ENCODE measurements around the gene MAGI3. TPM values are rescaled to one million over a fixed set of nuclear protein-coding genes. Genes with fewer than 3 reads are reported as not detected.
"Not testable (repeated sequence)": the region's sequence is repeated elsewhere in the genome, so short reads cannot be mapped to it uniquely, and the experiment has no call there.

MAGI3 gene
- total RNA-seq, 4 donors from 2014 or later = 2.8 to 4.1 (median 4.0) TPM

- TF ChIP-seq POLR2A (IDR thresholded peaks at IDR 0.05) (no peak), CTCF (IDR thresholded peaks at IDR 0.05 in 4 of 5, conservative IDR thresholded peaks at IDR 0.05 in 1 of 5) (no peak)
- ATAC-seq = no peak
- Histone ChIP-seq H3K27ac (no peak overlapping the region), H3K4me1 (no peaks in the 10 kb centered on the region), H3K36me3 (no peaks in the 10 kb centered on the region), H3K27me3 (no peaks in the 10 kb centered on the region), H3K9me3 (peaks cover 0 to 7% (median 0%) of the 10 kb centered on the region in 3 donors), H3K4me3 (no peak overlapping the region)
- in situ Hi-C loops (cut with MboI; ENCODE audit: low sequenced_read_pairs in 4 of 4) (no loop called here), intact Hi-C loops (cut with DNase I; ENCODE audit: low total_unique reads) (no loop called here)
- no peak for DNase-seq
These were observed 117.4 kb downstream of the MAGI3 start for GRCh38 chr1:113507552-113508214.

GRCh38 chr1:113508364-113509164, 118.2 kb downstream of the MAGI3 start:
- TF ChIP-seq POLR2A (IDR thresholded peaks at IDR 0.05) (no peak), CTCF (IDR thresholded peaks at IDR 0.05 in 4 of 5, conservative IDR thresholded peaks at IDR 0.05 in 1 of 5) (no peak)
- intact Hi-C loops (cut with DNase I; ENCODE audit: low total_unique reads) (no loop called here), in situ Hi-C loops (cut with MboI; ENCODE audit: low sequenced_read_pairs in 4 of 4) (no loop called here)
- Histone ChIP-seq H3K27me3 (no peaks in the 10 kb centered on the region), H3K27ac (no peak overlapping the region), H3K4me1 (no peaks in the 10 kb centered on the region), H3K4me3 (no peak overlapping the region), H3K36me3 (no peaks in the 10 kb centered on the region), H3K9me3 (peaks cover 0 to 7% (median 0%) of the 10 kb centered on the region in 3 donors)
- ATAC-seq (no peak), DNase-seq (no peak)

- in situ Hi-C loops (cut with MboI; ENCODE audit: low sequenced_read_pairs in 4 of 4); H3K27ac ChIP-seq; H3K36me3 ChIP-seq; ATAC-seq; H3K27me3 ChIP-seq; H3K4me1 ChIP-seq; H3K4me3 ChIP-seq; intact Hi-C loops (cut with DNase I; ENCODE audit: low total_unique reads); DNase-seq; H3K9me3 ChIP-seq: not testable (repeated sequence)
These were observed 119.5 kb downstream of the MAGI3 start for GRCh38 chr1:113509766-113510165.

GRCh38 chr1:113511269-113511668, 121.0 kb downstream of the MAGI3 start:
- Histone ChIP-seq H3K27ac (no peak overlapping the region), H3K36me3 (no peaks in the 10 kb centered on the region), H3K9me3 (peaks cover 0 to 7% (median 0%) of the 10 kb centered on the region in 3 donors), H3K27me3 (no peaks in the 10 kb centered on the region), H3K4me3 (no peak overlapping the region), H3K4me1 (no peaks in the 10 kb centered on the region)
- DNase-seq (no peak), ATAC-seq (no peak)
- TF ChIP-seq CTCF (IDR thresholded peaks at IDR 0.05 in 4 of 5, conservative IDR thresholded peaks at IDR 0.05 in 1 of 5) (no peak), POLR2A (IDR thresholded peaks at IDR 0.05) (no peak)
- intact Hi-C loops (cut with DNase I; ENCODE audit: low total_unique reads) (no loop called here), in situ Hi-C loops (cut with MboI; ENCODE audit: low sequenced_read_pairs in 4 of 4) (no loop called here)

- TF ChIP-seq CTCF (IDR thresholded peaks at IDR 0.05 in 4 of 5, conservative IDR thresholded peaks at IDR 0.05 in 1 of 5) (no peak), POLR2A (IDR thresholded peaks at IDR 0.05) (no peak)
- Histone ChIP-seq H3K9me3 (peaks cover 0 to 7% (median 0%) of the 10 kb centered on the region in 3 donors), H3K36me3 (no peaks in the 10 kb centered on the region), H3K4me3 (no peak overlapping the region), H3K27me3 (no peaks in the 10 kb centered on the region), H3K4me1 (no peaks in the 10 kb centered on the region), H3K27ac (no peak overlapping the region)
- ATAC-seq (no peak), DNase-seq (no peak)
- intact Hi-C loops (cut with DNase I; ENCODE audit: low total_unique reads) = no loop called here
- in situ Hi-C loops (cut with MboI; ENCODE audit: low sequenced_read_pairs in 4 of 4) = no loop called here
These were observed 125.2 kb downstream of the MAGI3 start for GRCh38 chr1:113515498-113515897.
